HepG2 (cell line): ENCODE results near the gene SMYD4. TPM values are rescaled to one million over a fixed set of nuclear protein-coding genes. Genes with fewer than 3 reads are reported as not detected.

Source experiments
- CBX5 ChIP-seq: sonication (generic); formaldehyde crosslinking; IDR thresholded peaks from 2 replicates; pipeline ENCODE4 v1.4.0; 2020; ENCODE audit warnings: missing genetic modification reagents, borderline replicate concordance
- CHD4 ChIP-seq: fragments of 200-600 bp; sonication (generic); IDR thresholded peaks from 2 replicates; pipeline ENCODE4 v1.7.0; 2017; ENCODE audit warnings: mild to moderate bottlenecking, low read length, borderline replicate concordance
- FOXP4 ChIP-seq: sonication (generic); formaldehyde crosslinking; IDR thresholded peaks from 2 replicates; pipeline ENCODE4 v1.4.0; 2020; ENCODE audit warnings: missing genetic modification reagents
- HDAC1 ChIP-seq: sonication (generic); formaldehyde crosslinking; IDR thresholded peaks from 2 replicates; pipeline ENCODE4 v1.5.1; 2020; ENCODE audit warnings: mild to moderate bottlenecking, missing genetic modification reagents
- JARID2 ChIP-seq: sonication (generic); formaldehyde crosslinking; IDR thresholded peaks from 2 replicates; pipeline ENCODE4 v1.8.1; 2023; ENCODE audit warnings: missing genetic modification reagents, inconsistent platforms; ENCODE audit not compliant: insufficient replicate concordance
- JUND ChIP-seq: sonication (generic); formaldehyde crosslinking; IDR thresholded peaks from 2 replicates; pipeline ENCODE4 v1.8.0; 2022; ENCODE audit warnings: mild to moderate bottlenecking, missing genetic modification reagents
- PBX3 ChIP-seq: sonication (generic); formaldehyde crosslinking; IDR thresholded peaks from 2 replicates; pipeline ENCODE4 v1.8.1; 2023; ENCODE audit warnings: missing genetic modification reagents, inconsistent platforms, borderline replicate concordance
- RAD21 ChIP-seq: fragments of 450-650 bp; formaldehyde crosslinking; IDR thresholded peaks from 2 replicates; pipeline ENCODE4 v1.5.0; 2020; ENCODE audit warnings: mild to moderate bottlenecking
- THAP7 ChIP-seq: sonication (generic); formaldehyde crosslinking; IDR thresholded peaks from 2 replicates; pipeline ENCODE4 v1.8.1; 2023; ENCODE audit warnings: mild to moderate bottlenecking, missing genetic modification reagents
- ZFP91 ChIP-seq: sonication (generic); formaldehyde crosslinking; IDR thresholded peaks from 2 replicates; pipeline ENCODE4 v1.9.0; 2022; ENCODE audit warnings: missing genetic modification reagents, mild to moderate bottlenecking, borderline replicate concordance
- ZFX ChIP-seq: sonication (generic); formaldehyde crosslinking; IDR thresholded peaks from 2 replicates; pipeline ENCODE4 v1.4.0; 2020; ENCODE audit warnings: mild to moderate bottlenecking, low read depth, missing genetic modification reagents, moderate library complexity
- ZNF232 ChIP-seq: sonication (generic); formaldehyde crosslinking; IDR thresholded peaks from 2 replicates; pipeline ENCODE4 v1.4.0; 2020; ENCODE audit warnings: missing genetic modification reagents, borderline replicate concordance
- ZNF30 ChIP-seq: sonication (generic); formaldehyde crosslinking; IDR thresholded peaks from 2 replicates; pipeline ENCODE4 v1.5.0; 2020; ENCODE audit warnings: mild to moderate bottlenecking, missing genetic modification reagents
- ZNF33A ChIP-seq: sonication (generic); formaldehyde crosslinking; IDR thresholded peaks from 2 replicates; pipeline ENCODE4 v1.5.1; 2020; ENCODE audit warnings: missing genetic modification reagents, mild to moderate bottlenecking, moderate library complexity, borderline replicate concordance
- ZNF414 ChIP-seq: sonication (generic); formaldehyde crosslinking; IDR thresholded peaks from 2 replicates; pipeline ENCODE4 v1.5.0; 2020; ENCODE audit warnings: missing genetic modification reagents
- ZNF747 ChIP-seq: sonication (generic); formaldehyde crosslinking; IDR thresholded peaks from 2 replicates; pipeline ENCODE4 v1.8.1; 2023; ENCODE audit warnings: missing genetic modification reagents, mild to moderate bottlenecking, borderline replicate concordance
- ZNF790 ChIP-seq: sonication (generic); formaldehyde crosslinking; IDR thresholded peaks from 2 replicates; pipeline ENCODE4 v1.8.0; 2022; ENCODE audit warnings: missing genetic modification reagents, mild to moderate bottlenecking, borderline replicate concordance
- polyA plus RNA-seq, 8 experiments: library from polyadenylated mRNA; depleted of rRNA in 3 of 8; stranded (reverse) in 7 of 8; unstranded in 1 of 8; fragments of >200 nt; fragmentation: Illumina TruSeq in 4 of 8; extraction: Trizol in 4 of 8; gene quantifications; 2 replicates each; pipeline versions ENCODE4 v1.2.1 to v1.2.3, GENCODE V29; 2011 to 2016; ENCODE audit warnings: low read depth in 4 of 8, missing spikeins in 1 of 8, mixed read lengths in 1 of 8; ENCODE audit not compliant: insufficient read depth in 1 of 8
- total RNA-seq, 5 experiments: library from RNA; depleted of rRNA; stranded (reverse); fragments of >200 nt; fragmentation: Illumina TruSeq; extraction: Trizol; gene quantifications; 2 replicates each; pipeline ENCODE4 v1.2.3, GENCODE V29; 2016; ENCODE audit warnings: low read depth in 1 of 5

The SMYD4 gene
- total and polyA plus RNA-seq, 2 of the 13 experiments (the other 11 are each of a cell fraction or from before 2014, with no cell fraction given): 7.4 to 11.3 TPM

- TF ChIP-seq ZFP91 (CRISPR knock-in tag): no peak; the same call in 1 of the 2 replicates
- peak; percentile 77; the same call in 1 of the 2 replicates for TF ChIP-seq ZFX (CRISPR knock-in tag)
- TF ChIP-seq HDAC1 (CRISPR knock-in tag): peak; percentile 95
- TF ChIP-seq JARID2: no peak
- no peak for TF ChIP-seq PBX3 (CRISPR knock-in tag)
- no peak for TF ChIP-seq ZNF747 (CRISPR knock-in tag)
- TF ChIP-seq RAD21 (CRISPR knock-in tag): peak; percentile 43
- no peak for TF ChIP-seq ZNF30 (CRISPR knock-in tag)
- peak; percentile 85 for TF ChIP-seq FOXP4 (CRISPR knock-in tag)
- no peak for TF ChIP-seq ZNF33A (CRISPR knock-in tag)
- peak; percentile 66; the same call in 1 of the 2 replicates for TF ChIP-seq ZNF232 (CRISPR knock-in tag)
- no peak for TF ChIP-seq CHD4
- no peak for TF ChIP-seq ZNF790 (CRISPR knock-in tag)
- peak; percentile 20; the same call in 1 of the 2 replicates for TF ChIP-seq ZNF414 (CRISPR knock-in tag)
- peak; percentile 54; the same call in 1 of the 2 replicates for TF ChIP-seq THAP7 (CRISPR knock-in tag)
- peak; percentile 72; the same call in 1 of the 2 replicates for TF ChIP-seq JUND (CRISPR knock-in tag)
- TF ChIP-seq CBX5 (CRISPR knock-in tag): peak; percentile 26; the same call in 1 of the 2 replicates
Observed at GRCh38 chr17:1762901-1763898, 66.5 kb downstream of the SMYD4 start (continued).
